ENCODE measurements around the gene TUBGCP2.

GRCh38 chr10:133276100-133276434 lies 32.6 kb downstream of the TUBGCP2 start:
- TF ChIP-seq CTCF (IDR thresholded peaks at IDR 0.05) (no peak), POLR2A (IDR thresholded peaks at IDR 0.05) (no peak)
